Left cardiac atrium (tissue), 4 donors: ENCODE data around the gene GMDS. TPM values are rescaled to one million over a fixed set of nuclear protein-coding genes. Genes with fewer than 3 reads are reported as not detected.
"Not testable (repeated sequence)": the region's sequence is repeated elsewhere in the genome, so short reads cannot be mapped to it uniquely, and the experiment has no call there.

ENCODE experiments used
- ATAC-seq, 2 donors: fragments of 200-7000 bp; cut with Tn5 transposase; one replicate each; pipeline ENCODE4 v1.9.1; 2020; ENCODE audit warnings: mild to moderate bottlenecking in 2 of 2, moderate library complexity in 2 of 2
- DNase-seq: peaks from one replicate; pipeline ENCODE4 v3.0.0-alpha.2; 2020
- intact Hi-C, 2 donors: fragments of 100-400 bp; cut with DNase I; formaldehyde crosslinking; loops; one replicate each; pipeline versions ENCODE4 v1.14.1 to v1.15.1; 2022 to 2023
- total RNA-seq, 2 donors: library from RNA; stranded (reverse); fragmentation: NEBNext Ultra II Directional; extraction: Animal tissue kit (Norgen Biotek cat#: 25700); gene quantifications; one replicate each; pipeline ENCODE4 v1.2.1, GENCODE V29; 2021
- donor health status: DM: no; HTN: yes; CAD: no.
- donor health status: DM: no; HTN: yes; CAD: no; lungs with severe emphysema.
- donor health status: DM: yes; HTN: yes; CAD: no.
- donor health status: Dilated cardiomyopathy.

GMDS gene
- total RNA-seq, 2 donors from 2014 or later: 8.4 to 20.8 TPM

DNA sequence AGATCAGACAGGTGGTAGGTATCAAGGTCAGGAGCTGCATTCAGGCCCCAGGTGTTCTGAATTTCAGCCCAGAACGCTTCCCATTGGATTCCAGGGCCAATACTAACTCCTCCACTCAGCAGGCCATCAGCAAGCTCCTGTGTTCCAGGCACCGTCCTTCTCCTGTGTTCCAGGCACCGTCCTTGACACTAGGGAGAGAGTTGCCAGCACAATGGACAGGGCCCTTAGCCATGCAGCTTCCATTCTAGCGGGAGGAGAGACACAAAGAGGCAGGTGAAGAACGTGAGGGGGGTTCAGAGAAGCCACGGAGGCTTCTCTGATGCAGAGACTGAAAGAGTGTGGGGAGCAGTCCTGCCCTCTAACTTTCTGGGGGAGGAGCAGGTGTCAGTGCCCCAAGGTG is 558.0 kb downstream of the GMDS start:
- DNase-seq (no peak), ATAC-seq (no peak)
- intact Hi-C loops: no loop called here

DNA sequence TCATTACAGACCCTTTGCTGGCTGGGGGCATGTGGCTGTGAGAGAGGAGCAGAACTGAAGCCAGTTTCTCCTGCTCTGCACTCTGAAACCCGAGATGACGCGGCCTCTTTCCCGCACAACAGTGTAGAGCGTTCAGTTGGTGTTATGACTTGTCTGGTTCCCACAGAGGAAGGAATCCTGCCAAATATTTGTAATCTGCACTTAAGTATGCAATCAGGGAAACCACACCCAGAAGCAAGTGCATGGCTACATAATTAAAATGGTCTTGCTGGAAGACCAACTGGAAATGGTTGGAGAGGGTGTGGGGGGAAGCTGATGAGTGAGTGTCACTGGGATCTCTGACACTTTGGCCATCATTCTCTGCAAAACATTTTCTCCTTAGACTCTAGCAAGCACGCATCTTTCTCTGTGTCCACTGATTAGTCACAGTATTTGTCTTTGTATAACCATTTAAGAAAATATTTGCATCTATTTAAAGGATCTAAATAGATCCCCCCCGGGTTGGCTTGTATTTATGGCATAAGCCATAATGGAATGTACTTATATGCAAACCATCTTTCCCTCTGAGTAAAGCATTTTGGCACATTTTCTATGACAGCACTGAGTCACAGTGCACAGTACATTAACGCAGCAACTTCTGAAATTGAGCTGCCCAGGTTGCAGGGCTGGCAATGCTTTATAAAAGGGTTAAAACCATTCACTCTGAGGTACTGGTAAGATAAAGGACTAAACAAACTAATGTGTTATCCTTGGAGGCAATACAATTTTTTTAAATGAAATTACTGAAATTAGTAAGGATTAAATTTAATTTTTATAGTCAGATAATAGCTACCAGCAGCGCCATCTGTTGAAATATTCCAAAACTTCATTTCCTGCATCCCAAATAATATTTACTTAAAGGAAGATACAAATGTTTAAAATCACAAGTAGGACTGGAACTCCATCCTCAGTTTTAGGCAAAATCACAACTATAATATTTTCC is 559.0 kb downstream of the GMDS start:
- ATAC-seq (peak; percentile 87 to 96), DNase-seq (peak; percentile 72)
- intact Hi-C loops: no loop called here

DNA sequence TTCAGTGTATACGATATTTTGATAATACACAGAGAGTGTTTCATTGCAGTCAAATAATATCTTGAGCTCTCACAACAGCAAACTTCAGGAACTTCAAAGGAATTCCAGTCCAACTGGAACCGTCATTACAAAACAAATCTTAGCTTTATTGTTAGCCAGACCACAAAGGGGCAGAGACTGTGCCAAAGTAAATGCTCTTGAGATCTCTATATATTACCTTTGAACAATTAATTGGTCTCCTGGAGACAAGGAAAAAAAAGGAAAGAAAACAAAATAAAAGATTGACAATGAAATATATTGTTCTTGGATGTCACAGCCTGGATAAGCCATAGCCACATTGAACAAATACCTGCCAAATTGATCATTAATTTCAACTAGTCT is 565.7 kb downstream of the GMDS start:
- ATAC-seq (no peak), DNase-seq (no peak)
- intact Hi-C loops: loop anchor here in 1 of 2 donors (5.0 kb wide), 1 partner anchor 52 kb away; no protein-coding TSS in a partner anchor

DNA sequence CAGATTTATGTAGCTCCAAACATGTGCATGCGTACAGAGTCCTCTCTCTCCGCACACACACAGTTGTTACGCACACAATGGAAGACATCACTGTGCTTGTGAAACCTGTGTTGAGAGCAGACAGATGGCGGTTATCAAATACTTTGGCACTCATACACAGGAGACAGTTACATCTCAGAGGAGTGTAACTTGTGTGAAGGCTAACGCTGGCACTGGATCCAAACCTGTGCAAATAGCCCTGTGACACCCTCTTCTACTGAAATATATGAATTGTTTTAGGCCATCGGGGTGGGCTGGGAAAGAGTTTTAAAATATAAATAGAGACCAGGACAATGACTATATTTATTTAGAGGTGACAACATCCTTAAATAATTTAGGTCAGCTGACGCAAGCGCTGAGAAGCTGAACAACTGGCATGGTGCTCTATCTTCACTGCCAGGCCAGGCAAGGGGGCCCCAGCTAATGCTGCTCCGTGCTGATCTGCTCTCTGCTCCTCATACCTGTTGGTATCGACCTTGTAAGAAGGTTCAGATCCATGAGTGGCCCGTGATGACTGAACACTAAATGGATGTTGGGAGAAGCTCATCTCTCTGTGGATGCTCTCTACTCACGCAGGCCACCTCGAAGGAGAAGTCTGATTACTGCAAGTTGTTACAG is 566.2 kb downstream of the GMDS start:
- DNase-seq (peak; percentile 40), ATAC-seq (peak; percentile 85 to 91)
- intact Hi-C loops: no loop called here

DNA sequence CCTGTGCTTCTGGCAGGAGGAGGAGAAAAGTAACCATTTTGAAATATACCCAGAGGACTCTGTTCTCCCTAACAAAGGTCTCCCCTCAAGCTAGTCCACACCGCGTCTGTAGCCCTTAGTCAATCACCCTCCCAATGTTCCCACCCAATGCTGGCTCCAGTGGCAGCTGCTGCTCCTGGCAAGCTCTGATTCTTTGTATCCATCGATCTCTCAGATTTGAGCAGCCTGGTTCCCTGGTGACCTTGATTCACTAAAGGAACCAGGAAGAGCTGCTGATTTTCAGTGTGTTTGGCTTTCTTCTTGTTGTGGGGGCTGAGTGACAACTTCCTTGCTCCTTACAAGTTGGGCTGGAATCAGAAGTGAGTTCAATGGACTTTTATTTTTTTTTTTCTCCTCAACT is 567.2 kb downstream of the GMDS start:
- ATAC-seq (peak in 1 of 2 donors; percentile 46), DNase-seq (no peak)
- intact Hi-C loops: no loop called here

DNA sequence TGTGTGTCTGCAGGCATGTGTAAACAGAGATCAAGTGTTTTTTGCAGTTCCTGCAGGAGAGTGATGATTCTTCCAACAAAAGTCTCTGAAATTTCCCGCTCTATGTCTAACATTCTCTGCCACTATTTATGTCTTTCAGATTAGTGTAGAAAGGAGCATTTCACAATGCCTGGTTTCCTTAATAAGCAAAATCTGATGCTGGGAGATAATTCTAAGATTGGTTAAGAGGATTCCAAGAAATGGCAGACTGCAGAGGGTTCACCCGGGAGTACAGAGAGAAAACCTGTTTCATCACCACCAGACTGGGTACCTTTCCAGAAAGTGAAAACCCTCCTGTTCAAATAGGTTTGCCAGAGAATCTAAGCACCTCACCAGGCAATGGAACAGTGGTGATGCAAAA is 573.0 kb downstream of the GMDS start:
- no peak for ATAC-seq
- intact Hi-C loops: no loop called here
- DNase-seq: no peak

DNA sequence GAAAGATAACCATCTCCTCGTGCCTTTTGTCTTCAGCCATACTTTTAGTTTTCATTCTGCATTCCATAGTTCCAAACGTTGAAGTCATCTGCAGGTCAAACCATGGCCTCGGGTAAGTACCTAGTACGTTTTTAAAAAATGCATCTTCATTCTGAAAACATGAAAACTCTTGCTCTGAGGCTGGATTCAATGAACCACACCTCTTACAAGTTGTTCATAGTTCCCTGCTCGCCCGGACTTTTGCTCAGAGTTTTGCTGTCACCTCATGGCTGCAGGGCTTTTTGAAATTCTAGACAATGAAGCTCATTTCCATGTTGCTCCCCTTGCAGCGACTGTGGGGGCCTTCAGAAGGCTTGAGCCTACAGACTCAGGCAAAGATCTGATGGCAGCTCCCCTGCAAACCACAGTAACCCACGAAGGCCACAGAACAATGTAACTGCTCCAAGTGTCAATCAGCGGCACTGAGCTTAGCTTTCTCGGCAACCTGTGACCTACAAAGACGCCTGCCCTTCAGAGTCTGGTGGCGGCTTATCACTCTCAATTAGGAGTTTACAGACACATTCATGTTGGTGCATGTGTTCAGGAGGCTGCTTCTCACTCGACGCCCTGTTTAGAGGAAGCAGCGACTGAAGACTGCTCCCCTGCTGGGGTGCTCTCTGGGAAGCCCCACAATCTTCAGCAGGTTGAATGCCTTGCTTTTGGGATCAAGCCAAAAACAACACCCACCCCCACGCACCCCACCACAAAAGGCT is 574.5 kb downstream of the GMDS start:
- intact Hi-C loops: no loop called here

DNA sequence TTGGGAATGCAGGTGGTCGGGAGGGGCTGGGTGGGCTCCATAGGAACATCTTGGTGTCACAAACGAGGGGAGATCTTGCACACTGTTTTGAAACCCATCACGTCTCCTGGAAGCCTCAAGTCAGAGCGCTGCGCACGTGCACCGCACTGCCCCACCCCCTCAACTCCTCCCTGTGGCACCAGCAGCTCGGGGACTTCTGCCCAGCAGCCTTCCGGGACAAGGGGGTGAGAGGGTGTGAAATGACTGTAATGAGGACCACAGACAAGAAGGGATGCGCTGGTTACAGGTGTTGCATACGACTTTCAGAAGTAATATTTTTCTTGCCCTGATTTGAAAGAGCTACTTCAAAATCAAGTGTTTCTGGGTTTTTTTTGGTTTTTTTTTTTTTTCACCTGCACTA is 575.4 kb downstream of the GMDS start:
- no peak for DNase-seq
- no peak for ATAC-seq
- intact Hi-C loops: no loop called here

More for the DNA sequence above, 574.5 kb downstream of the GMDS start:
- ATAC-seq (no peak), DNase-seq (no peak)

DNA sequence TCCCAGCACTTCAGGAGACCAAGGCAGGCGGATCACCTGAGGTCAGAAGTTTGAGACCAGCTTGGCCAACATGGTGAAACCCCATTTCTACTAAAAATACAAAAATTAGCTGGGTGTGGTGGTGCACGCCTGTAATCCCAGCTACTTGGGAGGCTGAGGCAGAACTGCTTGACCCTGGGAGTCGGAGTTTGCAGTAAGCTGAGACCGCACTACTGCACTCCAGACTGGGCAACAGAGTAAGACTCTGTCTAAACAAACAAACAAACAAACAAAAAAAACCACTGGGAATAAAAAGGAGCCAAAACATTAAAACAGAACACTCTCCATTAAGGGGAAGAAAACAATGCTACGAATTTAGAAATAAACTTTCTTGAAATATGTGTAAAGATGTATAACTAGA is 576.9 kb downstream of the GMDS start:
- DNase-seq, ATAC-seq, intact Hi-C loops: not testable (repeated sequence)

DNA sequence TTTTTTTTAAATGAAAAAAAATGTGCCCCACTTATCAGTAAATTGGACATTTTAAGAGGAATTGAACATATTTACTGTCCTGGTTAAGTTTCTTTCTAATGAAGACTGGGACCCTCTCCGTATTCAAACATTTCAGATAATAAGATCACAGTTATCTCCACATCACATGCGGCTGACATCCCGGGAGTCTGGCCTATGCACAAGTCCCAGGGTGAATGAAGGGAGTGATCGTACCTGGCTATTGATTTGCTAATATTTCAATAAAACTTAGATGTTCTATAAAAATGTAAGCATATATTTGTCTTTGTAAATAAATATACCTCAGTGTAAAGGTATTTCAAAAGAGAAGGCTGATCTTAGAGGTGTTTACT is 577.6 kb downstream of the GMDS start:
- no peak for DNase-seq
- intact Hi-C loops: no loop called here
- ATAC-seq: no peak

DNA sequence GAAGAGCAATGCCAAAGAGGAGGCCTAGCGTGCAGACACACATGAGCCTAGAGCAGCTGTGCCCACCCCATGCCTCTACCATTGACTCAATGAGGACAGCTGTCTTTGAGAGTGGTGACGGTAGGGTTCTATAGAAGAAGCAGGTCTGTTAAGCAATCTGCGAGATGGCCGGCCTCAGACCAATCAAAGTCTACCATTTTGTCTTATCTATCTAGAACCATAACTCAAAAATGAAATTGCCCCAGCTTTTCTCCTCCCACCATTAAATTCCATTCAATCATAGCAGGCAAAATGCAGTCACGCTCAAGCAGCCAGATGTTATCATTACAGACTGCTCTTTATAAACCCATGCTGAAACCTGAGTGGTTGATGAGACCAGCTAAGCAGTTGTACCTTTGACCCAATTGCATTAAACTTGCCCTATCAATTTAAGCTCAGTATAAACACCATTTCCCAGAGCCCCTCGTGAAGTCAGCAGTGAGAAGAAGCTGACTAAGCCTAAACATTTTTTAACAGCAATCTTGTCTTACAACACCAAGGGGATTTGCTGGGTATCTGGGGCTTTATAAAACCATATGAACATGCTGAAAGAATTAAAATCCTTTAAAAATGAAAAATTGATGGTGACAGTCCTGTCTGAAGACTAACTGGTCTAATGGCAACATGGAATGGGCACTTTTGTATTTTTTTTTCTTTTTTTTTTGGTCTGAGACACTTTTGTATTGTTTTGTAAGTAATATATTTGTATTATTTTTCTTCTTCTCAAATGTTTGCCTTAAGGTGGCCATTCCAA is 578.2 kb downstream of the GMDS start:
- ATAC-seq (no peak), DNase-seq (no peak)
- intact Hi-C loops: no loop called here

DNA sequence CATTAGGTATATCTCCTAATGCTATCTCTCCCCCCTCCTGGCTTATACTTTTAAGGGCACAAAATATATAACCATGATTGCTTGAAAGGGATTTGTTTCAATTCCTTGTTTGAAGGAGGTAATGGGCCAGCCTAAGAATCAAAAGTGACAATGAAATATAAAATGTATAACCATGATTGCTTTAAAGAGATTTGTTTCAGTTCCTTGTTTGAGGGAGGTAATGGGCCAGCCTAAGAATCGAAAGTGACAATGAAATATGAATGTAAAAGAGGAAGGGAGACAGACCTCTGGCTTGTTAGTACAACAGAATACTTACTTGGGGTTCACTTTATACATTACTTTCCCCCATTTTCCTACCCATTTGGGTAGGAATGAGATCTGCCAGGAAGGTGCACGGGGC is 580.2 kb downstream of the GMDS start:
- no peak for DNase-seq
- intact Hi-C loops: no loop called here
- no peak for ATAC-seq

DNA sequence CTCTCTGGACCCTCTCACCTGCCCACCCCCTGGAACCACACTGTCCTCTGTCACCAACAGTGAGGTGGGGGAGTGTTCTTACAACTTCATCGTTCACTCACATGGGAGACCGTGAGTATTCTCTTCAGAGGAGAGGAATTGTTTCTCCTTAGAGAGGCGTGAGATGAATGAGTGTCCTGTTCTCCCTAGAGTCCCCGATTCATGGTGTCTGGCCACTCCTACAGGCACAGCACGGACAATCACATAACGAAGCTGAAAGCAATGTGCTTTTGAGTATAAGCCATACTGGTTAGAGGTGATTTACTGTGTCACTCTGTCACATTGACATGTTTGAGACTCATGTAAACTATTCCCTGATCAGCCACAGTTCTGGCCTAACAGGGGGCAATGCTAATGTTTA is 581.1 kb downstream of the GMDS start:
- no peak for DNase-seq
- no peak for ATAC-seq
- intact Hi-C loops: no loop called here

DNA sequence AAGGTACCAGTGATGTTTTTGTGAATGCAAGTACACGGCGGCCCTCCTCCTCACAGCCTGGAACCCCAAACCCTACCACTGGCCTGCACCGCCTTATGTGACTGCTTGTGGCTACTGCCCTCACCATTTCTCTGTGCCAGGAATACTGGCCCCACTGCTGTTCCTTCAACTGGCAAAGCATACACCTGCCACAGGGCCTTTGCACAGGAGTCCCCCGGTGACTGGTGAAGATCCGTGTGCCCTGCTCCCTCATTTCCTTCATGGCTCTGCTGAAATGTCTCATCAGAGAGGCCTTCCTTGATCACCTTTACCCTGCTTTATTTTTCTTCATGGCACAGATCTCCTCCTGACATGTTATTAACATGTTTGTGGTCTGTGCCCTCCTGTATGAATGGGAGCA is 581.9 kb downstream of the GMDS start:
- intact Hi-C loops: no loop called here

DNA sequence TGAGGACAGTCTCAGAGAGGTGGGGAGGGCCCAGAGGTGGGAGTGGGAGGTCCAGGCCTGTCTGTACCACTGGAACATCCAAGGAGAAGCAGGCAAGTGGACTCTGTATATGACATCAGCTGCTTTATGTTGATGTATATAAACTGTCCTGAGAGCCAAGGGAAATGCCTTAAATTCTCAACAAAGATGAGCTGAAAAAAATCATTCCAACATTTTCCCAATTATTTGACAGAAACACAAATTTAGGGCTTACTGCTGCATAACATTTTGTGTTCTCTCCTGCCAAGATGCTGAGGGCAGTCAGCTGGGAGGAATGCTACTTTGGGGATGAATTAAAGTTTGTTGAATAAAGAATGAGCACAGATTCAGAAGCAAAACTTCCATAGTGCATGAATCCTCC is 582.9 kb downstream of the GMDS start:
- ATAC-seq (no peak), DNase-seq (no peak)
- intact Hi-C loops: no loop called here

More for the DNA sequence above, 581.9 kb downstream of the GMDS start:
- ATAC-seq: no peak
- no peak for DNase-seq

DNA sequence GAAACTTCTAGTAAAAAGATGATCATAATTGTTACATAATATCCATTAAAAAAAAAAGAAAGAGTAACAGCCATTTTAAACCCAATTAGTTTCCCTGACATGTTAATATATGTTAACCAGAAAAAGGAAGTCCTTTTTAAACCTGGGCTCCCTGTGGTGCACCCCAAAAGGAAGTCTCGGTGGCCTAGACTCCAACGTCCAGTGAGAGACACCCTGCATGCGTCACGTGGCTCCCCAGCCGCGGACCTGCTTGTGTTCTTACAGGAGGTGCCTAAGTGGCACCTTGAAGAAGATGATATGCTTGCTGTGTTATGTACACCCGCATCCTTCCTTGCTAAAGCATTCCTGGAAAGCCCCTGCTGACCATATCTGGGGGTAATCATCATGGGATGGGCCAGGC is 585.6 kb downstream of the GMDS start:
- no peak for DNase-seq
- intact Hi-C loops: no loop called here

DNA sequence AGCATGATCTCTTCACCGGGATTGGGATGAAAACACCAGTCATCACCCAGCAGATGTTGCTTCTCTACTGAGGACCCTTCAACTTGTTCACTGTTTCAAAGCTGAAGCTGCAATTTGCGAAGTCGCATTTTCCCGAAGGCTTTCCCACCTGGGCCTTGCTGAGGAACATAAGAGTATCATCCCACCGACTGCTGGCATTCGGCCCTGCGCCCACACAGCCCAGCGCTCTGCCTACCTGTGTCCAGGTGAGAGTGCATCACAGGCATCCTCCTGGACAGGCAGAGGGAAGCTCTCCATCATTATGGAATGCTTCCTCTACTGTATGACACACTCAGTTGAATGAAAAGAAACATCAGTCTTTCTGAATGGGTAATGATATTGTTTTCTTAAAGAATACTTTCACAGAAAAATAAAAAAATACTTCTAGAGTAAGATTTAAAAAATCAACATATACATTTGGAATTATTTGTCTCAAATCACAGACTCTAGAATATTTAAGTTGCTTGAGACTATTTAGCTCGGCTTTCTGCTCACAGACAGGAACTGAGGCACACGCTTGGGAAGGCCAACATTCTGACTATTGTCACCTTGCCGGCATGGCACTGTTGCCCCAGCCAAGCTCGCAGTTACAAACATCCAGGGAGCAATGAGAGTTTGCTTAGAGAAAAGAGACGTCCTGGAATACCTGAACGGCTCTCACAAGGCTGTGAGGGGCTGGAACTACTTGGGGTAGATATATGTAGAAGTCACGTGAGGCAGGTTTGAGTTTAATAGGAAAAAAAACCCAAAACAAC is 587.0 kb downstream of the GMDS start:
- DNase-seq (no peak), ATAC-seq (no peak)
- intact Hi-C loops: no loop called here

More for the DNA sequence above, 585.6 kb downstream of the GMDS start:
- no peak for ATAC-seq

DNA sequence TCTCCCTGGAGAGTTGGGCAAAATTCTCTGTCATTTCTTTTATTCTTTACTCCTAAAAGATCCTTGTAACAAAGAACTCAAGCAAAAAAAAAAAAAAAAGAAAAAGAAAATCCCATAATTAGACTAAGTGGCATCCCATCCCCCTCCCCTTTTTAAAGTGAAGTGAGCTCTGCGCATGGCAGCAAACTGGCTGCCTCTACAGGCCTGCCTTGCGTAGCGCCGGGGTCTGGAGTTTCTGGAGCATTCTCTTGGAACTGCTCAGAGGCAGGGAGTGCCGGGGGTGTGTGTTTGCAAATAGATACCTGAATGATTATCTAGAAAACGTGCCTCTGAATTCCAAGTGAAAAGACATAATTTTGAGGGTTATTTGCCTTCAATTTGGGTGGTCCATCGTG is 587.6 kb downstream of the GMDS start:
- ATAC-seq (no peak), DNase-seq (no peak)
- intact Hi-C loops: no loop called here
